ENCODE results near the gene PDE11A.

Gene PDE11A

DNA sequence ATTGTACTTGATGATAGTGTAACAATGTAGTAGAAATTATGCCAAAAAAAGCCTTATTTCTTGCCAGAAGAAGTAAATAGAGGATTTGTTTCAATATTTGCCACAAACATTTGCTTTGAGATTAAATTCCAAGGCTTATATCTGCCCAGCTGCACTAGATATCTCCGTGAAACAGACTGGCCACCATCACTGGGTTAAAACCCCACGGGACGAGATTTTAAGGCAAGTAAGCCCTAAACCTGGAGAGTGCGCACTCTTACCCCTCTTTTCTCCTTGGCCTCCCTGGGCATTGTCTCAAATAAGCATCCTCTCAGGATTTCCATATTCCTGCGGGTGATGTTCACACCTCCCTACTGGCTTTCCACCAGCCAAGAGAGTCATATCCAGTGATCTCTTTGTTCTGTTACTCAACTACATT, 345.6 kb downstream of the PDE11A start:
- ATAC-seq = no peak
- no peak for TF ChIP-seq RARB (CRISPR knock-in tag; IDR thresholded peaks at IDR 0.05)
- no peak for TF ChIP-seq ZNF565 (CRISPR knock-in tag; conservative IDR thresholded peaks at IDR 0.05; ENCODE audit: low read depth)
- TF ChIP-seq ZFP3 (CRISPR knock-in tag; IDR thresholded peaks at IDR 0.05) = no peak
- no peak for TF ChIP-seq CSDC2 (CRISPR knock-in tag; IDR thresholded peaks at IDR 0.05)
- no peak for TF ChIP-seq SNAI2 (CRISPR knock-in tag; IDR thresholded peaks at IDR 0.05)
- no peak for TF ChIP-seq GLIS3 (CRISPR knock-in tag; IDR thresholded peaks at IDR 0.05)
- TF ChIP-seq, protein P1, sequence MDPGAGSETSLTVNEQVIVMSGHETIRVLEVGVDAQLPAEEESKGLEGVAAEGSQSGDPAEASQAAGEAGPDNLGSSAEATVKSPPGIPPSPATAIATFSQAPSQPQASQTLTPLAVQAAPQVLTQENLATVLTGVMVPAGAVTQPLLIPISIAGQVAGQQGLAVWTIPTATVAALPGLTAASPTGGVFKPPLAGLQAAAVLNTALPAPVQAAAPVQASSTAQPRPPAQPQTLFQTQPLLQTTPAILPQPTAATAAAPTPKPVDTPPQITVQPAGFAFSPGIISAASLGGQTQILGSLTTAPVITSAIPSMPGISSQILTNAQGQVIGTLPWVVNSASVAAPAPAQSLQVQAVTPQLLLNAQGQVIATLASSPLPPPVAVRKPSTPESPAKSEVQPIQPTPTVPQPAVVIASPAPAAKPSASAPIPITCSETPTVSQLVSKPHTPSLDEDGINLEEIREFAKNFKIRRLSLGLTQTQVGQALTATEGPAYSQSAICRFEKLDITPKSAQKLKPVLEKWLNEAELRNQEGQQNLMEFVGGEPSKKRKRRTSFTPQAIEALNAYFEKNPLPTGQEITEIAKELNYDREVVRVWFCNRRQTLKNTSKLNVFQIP (CRISPR knock-in tag; IDR thresholded peaks at IDR 0.05; ENCODE audit: borderline replicate concordance, low read depth) = no peak

DNA sequence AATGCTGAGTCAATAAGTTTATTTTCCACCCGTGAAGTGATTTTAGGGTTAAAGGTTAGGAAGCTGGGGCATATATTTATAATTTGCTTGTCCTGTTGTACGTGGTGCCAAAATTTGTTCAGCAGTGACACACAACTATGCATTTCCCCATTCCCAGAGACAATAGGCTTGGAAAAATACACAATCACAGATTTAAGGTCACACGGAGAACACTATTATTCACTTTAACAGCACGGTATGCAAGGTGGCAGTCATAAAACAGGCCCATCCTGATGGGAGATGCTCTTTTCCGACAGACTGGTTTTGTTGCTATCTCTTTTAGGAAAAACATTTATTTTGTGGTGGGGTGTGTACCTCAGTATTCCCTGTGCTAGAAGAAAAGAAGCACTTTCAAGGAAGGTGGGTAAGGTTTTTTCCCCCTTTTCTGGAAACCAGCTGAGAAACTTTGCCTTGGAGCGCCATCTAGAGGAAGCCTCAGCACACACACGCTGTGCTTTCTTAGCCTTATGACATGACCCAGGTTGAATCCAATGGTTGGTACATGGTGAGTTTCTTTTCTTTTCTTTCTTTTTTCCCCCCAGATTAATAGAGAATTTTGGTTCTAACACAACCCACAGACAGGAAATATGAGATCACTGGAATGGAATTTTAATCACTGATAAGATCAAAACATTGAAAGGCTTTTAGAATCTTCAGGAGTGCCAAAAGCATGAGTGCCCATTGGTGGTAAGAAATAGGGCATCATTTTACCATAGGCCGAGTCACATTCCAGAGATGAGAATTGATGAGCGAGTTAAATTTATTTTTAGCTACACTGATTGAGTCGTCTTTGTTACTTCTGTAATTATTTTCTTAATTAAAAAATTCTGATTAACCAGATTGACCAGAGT, 347.9 kb downstream of the PDE11A start:
- TF ChIP-seq GLIS3 (CRISPR knock-in tag; IDR thresholded peaks at IDR 0.05) = no peak
- TF ChIP-seq SNAI2 (CRISPR knock-in tag; IDR thresholded peaks at IDR 0.05) = 0 out of 2 replicates have a peak, but pooled peaks have one; percentile 20
- ATAC-seq = peak; percentile 95

DNA sequence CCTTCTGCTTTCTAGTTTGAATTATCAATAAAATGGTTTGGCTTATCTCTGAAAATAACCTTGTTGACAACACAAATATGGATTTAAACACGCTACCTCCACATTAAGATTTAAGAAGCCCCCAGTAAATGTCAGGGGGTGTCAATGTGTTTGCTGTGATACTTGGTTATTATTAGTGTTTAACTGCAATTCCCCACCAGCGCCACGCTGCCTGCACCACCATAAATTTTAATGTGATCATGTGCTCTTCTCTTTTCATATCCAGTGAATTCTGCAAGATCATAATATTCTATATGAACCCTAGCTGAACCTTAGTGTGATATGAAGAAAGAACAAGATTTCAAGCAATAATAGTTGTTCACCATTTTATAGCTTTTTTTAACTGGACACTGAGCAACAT, 349.3 kb downstream of the PDE11A start:
- TF ChIP-seq, protein P2, sequence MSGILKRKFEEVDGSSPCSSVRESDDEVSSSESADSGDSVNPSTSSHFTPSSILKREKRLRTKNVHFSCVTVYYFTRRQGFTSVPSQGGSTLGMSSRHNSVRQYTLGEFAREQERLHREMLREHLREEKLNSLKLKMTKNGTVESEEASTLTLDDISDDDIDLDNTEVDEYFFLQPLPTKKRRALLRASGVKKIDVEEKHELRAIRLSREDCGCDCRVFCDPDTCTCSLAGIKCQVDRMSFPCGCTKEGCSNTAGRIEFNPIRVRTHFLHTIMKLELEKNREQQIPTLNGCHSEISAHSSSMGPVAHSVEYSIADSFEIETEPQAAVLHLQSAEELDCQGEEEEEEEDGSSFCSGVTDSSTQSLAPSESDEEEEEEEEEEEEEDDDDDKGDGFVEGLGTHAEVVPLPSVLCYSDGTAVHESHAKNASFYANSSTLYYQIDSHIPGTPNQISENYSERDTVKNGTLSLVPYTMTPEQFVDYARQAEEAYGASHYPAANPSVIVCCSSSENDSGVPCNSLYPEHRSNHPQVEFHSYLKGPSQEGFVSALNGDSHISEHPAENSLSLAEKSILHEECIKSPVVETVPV (CRISPR knock-in tag; IDR thresholded peaks at IDR 0.05) = no peak
- TF ChIP-seq ARNTL (CRISPR knock-in tag; IDR thresholded peaks at IDR 0.05; ENCODE audit: borderline replicate concordance, low read depth) (no peak), SNAI2 (CRISPR knock-in tag; IDR thresholded peaks at IDR 0.05) (no peak), RARB (CRISPR knock-in tag; IDR thresholded peaks at IDR 0.05) (no peak), ESRRG (CRISPR knock-in tag; IDR thresholded peaks at IDR 0.05) (no peak), OSR1 (CRISPR knock-in tag; IDR thresholded peaks at IDR 0.05) (no peak), ISL1 (CRISPR knock-in tag; IDR thresholded peaks at IDR 0.05) (no peak), TCF4 (CRISPR knock-in tag; IDR thresholded peaks at IDR 0.05; ENCODE audit: borderline replicate concordance) (no peak), ZNF70 (CRISPR knock-in tag; IDR thresholded peaks at IDR 0.05) (no peak), GLIS3 (CRISPR knock-in tag; IDR thresholded peaks at IDR 0.05) (no peak), ZFP3 (CRISPR knock-in tag; IDR thresholded peaks at IDR 0.05) (no peak), PPARA (CRISPR knock-in tag; IDR thresholded peaks at IDR 0.05; ENCODE audit: borderline replicate concordance) (no peak), ZFP30 (CRISPR knock-in tag; IDR thresholded peaks at IDR 0.05) (no peak), BACH2 (CRISPR knock-in tag; IDR thresholded peaks at IDR 0.05; ENCODE audit: borderline replicate concordance) (no peak), TOX (CRISPR knock-in tag; IDR thresholded peaks at IDR 0.05; ENCODE audit: borderline replicate concordance) (no peak)
- TF ChIP-seq, protein P1 (CRISPR knock-in tag; IDR thresholded peaks at IDR 0.05; ENCODE audit: borderline replicate concordance, low read depth) = no peak
- TF ChIP-seq, protein P3, sequence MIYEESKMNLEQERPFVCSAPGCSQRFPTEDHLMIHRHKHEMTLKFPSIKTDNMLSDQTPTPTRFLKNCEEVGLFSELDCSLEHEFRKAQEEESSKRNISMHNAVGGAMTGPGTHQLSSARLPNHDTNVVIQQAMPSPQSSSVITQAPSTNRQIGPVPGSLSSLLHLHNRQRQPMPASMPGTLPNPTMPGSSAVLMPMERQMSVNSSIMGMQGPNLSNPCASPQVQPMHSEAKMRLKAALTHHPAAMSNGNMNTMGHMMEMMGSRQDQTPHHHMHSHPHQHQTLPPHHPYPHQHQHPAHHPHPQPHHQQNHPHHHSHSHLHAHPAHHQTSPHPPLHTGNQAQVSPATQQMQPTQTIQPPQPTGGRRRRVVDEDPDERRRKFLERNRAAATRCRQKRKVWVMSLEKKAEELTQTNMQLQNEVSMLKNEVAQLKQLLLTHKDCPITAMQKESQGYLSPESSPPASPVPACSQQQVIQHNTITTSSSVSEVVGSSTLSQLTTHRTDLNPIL (CRISPR knock-in tag; IDR thresholded peaks at IDR 0.05; ENCODE audit: low read depth) = no peak
- TF ChIP-seq, protein P4, sequence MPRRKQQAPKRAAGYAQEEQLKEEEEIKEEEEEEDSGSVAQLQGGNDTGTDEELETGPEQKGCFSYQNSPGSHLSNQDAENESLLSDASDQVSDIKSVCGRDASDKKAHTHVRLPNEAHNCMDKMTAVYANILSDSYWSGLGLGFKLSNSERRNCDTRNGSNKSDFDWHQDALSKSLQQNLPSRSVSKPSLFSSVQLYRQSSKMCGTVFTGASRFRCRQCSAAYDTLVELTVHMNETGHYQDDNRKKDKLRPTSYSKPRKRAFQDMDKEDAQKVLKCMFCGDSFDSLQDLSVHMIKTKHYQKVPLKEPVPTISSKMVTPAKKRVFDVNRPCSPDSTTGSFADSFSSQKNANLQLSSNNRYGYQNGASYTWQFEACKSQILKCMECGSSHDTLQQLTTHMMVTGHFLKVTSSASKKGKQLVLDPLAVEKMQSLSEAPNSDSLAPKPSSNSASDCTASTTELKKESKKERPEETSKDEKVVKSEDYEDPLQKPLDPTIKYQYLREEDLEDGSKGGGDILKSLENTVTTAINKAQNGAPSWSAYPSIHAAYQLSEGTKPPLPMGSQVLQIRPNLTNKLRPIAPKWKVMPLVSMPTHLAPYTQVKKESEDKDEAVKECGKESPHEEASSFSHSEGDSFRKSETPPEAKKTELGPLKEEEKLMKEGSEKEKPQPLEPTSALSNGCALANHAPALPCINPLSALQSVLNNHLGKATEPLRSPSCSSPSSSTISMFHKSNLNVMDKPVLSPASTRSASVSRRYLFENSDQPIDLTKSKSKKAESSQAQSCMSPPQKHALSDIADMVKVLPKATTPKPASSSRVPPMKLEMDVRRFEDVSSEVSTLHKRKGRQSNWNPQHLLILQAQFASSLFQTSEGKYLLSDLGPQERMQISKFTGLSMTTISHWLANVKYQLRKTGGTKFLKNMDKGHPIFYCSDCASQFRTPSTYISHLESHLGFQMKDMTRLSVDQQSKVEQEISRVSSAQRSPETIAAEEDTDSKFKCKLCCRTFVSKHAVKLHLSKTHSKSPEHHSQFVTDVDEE (CRISPR knock-in tag; IDR thresholded peaks at IDR 0.05) = no peak
- TF ChIP-seq, protein P5, sequence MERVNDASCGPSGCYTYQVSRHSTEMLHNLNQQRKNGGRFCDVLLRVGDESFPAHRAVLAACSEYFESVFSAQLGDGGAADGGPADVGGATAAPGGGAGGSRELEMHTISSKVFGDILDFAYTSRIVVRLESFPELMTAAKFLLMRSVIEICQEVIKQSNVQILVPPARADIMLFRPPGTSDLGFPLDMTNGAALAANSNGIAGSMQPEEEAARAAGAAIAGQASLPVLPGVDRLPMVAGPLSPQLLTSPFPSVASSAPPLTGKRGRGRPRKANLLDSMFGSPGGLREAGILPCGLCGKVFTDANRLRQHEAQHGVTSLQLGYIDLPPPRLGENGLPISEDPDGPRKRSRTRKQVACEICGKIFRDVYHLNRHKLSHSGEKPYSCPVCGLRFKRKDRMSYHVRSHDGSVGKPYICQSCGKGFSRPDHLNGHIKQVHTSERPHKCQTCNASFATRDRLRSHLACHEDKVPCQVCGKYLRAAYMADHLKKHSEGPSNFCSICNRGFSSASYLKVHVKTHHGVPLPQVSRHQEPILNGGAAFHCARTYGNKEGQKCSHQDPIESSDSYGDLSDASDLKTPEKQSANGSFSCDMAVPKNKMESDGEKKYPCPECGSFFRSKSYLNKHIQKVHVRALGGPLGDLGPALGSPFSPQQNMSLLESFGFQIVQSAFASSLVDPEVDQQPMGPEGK (CRISPR knock-in tag; IDR thresholded peaks at IDR 0.05; ENCODE audit: borderline replicate concordance) = no peak
- no peak for ATAC-seq
